Glomerular visceral epithelial cell (primary cell): ENCODE measurements around the gene VEPH1.

Experiments
- DNase-seq: peaks from one replicate; pipeline ENCODE4 v3.0.0-alpha.2; 2016; ENCODE audit errors: extremely low spot score

The VEPH1 gene

DNA sequence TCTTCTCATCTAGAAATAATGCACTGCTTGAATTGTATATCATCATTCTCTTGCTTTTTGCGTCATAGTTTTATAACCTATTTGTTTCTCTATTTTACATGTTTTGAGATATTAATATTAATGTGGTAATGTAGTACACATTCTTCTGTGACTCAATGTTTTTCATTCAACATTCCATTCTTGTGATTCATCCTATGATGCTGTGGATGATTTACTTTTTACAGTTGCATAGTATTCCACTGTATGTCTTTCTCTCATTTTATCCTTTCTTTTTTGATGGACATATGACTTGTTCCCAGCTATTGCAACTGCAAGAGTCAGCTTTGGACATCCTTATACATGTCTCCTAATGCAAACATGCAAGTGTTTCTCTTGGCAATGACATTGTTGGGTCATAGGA lies 20.6 kb upstream of the VEPH1 start:
- no peak for DNase-seq

DNA sequence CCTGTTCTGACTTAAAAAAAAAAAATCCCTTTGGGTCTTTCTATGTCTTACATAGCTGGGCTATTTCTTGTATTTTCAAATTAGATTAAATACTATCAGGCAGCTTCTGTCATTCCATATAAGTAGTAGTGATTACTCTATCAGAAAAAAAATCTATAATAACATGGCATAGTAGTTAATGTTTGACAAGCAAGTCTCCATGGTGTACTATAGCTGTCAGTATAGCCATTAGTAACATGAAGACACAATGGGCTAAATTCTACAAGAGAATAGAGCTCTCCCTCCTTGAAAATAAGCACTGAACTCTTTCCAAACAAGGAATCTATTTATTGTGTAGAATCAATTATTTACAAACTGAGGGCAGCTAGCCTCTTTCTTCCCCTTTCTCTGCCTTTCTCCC lies 19.4 kb upstream of the VEPH1 start:
- DNase-seq, result no peak

DNA sequence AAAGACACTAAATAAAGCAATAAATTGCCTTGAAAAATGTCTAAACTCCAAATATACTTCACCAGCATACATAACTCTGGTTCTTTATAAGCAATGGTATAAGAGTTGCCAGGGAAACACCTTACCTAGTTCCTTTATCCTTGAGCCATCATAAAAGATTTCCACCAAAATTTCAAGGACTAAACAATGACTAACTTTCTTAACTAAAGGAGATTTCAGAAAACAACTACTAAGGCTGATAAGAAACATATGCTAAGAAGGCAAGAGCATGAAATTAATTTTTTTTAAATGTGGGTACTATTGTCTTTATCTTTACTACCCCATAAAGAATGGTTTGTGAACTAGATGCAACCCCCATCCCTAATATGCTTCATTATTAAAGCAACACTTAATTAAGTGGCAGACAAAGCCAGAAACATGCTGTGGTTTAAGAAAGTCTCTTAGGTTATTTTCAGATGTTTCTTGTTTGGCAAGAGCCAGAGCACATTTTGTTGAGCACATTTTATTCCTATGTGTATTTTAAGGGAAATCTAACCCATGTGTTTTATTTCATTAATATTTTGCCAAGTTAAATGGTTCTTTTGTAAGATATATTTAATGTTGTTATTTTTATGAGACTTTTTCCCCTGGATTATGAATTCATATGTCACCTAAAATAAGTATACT lies 17.4 kb upstream of the VEPH1 start:
- DNase-seq, result no peak

DNA sequence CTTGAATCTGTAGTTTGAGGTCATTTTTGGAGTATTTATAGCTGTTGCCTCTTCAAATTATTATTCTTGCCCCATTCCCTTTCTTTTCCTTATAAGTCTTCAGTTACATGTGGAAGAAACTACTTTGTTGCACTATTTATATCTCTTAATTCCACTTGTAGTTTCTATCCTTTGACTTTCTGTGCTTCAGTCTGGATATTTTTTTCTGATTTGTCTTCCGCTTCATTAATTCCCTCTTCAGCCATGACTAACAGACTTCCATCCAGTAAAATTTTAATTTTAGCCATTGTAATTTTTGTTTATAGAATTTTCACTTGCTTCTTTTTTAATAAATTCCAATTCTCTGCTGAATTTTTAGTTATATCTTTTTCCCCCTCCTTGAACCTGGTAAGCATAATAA lies 15.7 kb upstream of the VEPH1 start:
- DNase-seq, result no peak

DNA sequence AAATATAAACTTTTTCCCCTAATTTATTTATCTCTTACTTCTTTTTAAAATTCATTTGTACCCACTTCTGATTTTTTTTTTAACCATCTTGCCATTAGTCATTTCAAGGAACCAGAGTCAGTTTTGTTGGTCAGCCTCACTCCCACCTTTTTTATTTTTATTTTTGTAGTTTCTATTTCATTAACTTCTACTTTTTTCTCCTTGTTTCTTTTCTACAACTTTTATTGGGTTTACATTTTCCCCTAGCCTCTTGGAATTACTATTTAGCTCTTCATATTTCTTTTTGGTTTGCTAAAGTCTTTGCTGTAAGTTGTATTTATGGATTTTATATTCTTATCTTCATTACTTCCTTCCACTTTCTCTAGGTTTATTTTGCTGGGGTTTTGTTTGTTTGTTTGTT lies 13.7 kb upstream of the VEPH1 start:
- no peak for DNase-seq

DNA sequence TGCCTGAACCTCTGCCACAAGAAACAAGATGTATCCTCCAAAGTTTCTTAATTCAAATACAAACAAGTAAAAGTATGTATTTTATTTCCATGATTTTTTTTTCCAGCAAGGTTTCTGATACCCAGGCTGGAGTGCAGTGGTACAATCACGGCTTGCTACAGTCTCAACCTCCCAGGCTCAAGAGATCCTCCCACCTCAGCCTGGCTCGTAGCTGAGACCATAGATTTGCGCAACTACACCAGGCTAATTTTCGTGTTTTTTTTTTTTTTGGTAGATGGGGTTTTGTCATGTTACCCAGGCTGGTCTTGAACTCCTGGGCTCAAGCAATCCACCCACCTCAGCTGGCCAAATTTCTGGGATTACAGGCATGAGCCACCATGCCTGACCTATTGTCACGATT lies 12.2 kb upstream of the VEPH1 start:
- no peak for DNase-seq

DNA sequence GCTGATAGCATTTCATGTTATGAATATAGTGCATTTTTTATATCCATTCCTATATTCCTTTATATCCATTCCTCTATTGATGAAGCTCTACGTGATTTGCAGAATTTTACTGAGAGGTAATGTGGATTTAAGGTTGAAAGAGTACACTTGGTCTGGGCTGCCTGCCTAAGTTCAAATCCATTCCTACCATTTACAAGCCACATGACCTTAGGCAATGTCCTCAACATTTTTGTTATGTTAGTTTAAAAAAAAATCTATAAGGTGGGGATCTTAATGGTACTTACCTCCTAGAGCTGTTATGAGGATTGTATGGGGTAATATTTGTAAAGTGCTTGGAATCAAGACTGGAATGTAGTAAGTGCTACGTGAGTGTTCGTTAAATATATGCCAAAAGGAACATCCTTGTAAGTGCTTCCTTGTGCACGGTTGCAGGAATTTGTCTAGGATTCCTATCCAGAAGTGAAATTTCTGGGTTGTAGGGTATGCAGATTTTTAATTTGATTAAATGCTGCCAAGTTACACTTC lies 11.2 kb upstream of the VEPH1 start:
- DNase-seq, result no peak

DNA sequence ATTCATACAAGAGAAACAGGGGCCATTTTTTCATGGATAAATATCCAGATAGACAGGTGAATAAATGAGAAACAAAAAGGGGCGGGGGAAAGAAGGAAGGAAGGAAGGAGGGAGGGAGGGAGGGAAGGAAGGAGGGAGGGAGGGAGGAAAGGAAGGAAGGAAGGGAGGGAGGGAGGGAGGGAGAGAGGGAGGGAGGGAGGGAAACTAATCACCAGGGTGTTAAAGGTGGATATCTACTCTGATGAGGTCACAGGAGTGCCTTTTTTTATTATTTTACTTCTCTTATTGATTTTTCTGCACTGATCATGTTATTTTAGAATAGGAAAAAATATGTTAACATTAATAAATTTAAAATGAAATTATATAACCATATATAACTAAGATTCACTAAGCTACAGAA lies 10.4 kb upstream of the VEPH1 start:
- no peak for DNase-seq

DNA sequence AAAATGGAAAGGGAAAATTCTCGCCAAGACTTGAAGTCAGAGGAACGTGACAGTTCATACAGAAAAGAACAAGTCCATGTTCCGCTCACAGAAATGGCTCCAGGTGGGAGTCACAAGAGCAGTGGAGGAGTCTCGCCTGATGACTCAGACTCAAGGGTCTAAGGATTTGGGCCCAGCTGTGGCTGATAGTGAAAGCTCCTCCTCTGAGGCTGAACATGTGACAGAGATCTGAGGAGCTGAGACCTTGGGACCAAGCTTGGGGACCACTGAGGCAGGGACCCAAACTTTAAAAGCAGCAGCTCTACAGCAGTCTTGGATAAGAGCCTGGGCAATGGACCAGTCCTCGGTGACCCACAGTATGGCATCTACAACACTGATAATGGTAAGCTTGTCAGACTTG lies 9.3 kb upstream of the VEPH1 start:
- no peak for DNase-seq

DNA sequence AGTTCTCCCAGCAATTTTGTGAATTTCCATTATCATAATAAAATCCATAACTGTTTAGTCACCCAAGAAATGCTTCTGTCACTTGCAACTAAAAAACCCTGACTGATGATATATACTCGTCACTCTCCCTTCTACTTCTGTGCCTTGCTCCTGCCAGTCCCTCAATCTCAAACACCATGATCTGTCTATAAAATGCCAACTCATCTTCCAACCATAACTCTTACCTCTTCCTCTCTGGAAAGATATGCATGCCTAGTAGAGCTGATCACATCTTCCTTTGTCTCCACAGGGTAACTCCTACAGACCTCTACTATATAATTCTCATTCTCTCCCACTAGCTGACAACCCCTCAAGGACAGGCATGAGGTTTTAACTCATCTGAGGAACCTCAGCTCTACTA lies 5.2 kb upstream of the VEPH1 start:
- DNase-seq, result no peak

DNA sequence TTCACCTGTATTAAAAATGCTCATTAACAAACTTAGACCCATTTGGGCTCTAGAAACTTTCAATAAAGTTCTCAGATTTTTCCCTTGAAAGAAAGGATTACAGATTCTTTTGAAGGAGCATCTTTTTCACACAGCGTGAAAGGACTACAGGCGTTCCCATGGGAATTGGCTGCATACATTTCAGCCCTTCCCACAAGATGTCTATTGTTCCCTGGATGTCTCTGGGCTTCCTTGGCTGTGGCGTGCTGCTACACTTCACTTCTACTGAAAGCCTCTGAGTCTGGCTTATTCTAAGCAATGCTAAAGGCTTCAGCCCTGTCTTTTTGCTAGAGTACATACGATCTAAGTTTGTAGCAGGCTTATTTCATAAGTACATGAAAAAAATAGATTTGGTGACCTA lies 1.4 kb downstream of the VEPH1 start:
- DNase-seq, result no peak

DNA sequence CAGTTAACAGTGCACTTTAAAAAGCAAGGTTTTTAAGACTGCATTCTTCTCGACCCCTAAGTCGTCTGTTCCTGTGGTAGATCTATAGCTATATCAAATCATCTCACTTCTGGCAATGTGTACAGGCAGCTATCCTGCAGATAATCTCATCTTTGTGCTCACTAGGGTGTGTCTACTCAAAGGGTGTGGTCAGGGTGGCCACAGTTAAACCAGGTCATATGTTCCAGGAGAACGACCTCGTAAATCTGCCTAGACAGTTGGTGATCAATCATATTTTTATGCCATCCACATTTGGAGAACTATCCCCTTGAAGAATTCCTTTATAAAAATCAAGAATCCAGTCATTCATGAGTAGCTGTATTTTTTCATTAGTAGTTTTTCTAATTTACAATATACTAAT lies 3.0 kb downstream of the VEPH1 start:
- peak; percentile 30 for DNase-seq

DNA sequence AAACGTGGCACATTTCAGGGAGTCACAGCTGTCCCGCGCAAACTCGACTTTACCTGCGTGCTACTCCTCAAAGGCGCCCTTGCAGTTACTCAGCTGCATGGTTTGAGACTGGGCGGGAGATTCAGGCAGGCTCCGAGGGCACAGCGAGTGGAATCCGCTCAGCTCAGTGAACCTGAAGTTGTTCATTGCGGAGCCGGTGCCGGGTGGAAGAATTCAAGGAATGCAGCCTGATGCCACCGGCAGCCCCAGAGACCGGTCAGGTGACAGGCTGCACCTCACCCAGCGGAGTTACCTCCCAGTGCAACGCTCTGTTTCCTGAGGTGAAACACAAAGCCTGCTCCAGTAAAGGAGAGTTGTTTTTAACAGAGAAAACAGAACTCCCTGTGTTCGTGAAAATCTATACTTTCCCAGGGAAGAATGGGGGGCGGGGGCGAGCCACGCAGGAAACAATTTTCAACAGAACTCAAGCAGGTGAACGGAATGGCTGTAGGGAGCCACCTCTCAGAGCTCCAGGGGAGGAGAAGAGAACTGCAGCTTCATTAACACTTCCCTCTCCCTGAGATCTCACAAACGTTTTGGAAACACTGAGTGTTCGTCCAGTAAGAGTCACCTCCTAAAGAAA lies 3.8 kb downstream of the VEPH1 start:
- DNase-seq, result peak; percentile 87

DNA sequence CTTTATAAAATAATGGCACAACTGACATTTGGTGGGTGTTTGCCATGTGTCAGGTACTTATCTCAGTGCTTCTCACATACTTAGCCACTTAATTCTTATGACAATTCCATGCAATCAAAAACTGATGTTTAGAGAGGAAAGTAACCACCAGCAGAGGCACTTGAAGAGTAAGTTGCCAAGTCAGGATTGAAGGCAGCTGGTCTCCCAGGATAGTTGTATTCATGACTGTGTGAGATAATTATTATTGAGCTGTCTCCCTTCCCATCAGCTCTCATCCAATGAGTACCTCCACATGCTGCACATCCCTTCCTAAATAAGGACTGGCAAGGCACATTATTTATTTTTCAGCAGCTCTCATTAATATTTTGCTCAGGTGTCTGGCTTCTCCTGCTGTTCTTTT lies 4.8 kb downstream of the VEPH1 start:
- no peak for DNase-seq

DNA sequence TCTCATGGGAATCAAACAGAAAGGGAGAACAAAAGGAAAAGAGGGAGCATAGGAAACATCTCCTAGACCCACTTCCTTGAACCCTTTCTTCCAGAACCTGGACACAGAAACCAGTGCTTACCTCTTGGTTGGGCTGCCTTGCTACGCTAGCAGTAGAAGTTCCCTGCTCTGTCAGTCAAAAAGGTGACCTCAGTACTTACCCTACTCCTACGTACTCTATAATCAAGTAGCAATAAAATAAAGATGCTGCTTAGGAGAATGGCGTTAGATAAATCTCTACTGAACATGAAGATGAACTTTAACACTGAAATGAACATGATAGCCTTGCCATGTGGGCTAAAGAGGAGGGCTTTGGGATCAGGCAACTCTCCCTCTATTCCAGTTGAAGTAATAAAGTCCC lies 7.4 kb downstream of the VEPH1 start:
- DNase-seq, result no peak

DNA sequence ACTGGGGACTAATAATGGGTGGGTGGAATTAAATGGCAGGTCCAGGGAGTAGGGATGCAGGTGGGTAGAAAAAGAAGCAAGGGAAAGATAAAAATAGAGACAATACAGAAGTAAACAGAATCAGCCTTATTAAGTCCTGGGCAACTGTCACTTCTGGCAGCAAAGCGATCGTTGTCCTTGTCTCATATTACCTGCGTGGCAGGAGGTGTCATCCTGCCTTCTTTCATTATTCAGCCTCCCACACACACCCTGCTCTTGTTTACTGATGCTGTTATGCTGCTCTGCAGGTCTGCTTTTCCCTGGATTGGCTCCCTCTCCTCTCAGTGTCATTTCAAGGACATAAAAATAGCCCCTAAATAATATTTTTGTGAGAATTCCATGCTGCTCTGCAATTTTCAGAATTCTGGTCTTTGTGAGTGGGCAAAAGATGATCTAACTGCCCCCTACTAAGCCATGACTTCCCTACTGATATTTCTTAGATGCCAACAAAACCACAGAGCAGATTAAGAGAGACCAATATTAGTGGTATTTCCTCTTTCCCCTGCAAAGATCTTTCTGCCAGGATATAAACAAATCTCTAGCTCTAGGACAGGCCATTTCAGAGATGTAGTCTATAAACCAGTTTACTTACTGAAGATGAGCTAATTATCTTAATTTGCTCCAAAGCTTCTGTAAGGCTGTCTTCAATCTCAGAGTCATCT lies 8.5 kb downstream of the VEPH1 start:
- peak; percentile 30 for DNase-seq

DNA sequence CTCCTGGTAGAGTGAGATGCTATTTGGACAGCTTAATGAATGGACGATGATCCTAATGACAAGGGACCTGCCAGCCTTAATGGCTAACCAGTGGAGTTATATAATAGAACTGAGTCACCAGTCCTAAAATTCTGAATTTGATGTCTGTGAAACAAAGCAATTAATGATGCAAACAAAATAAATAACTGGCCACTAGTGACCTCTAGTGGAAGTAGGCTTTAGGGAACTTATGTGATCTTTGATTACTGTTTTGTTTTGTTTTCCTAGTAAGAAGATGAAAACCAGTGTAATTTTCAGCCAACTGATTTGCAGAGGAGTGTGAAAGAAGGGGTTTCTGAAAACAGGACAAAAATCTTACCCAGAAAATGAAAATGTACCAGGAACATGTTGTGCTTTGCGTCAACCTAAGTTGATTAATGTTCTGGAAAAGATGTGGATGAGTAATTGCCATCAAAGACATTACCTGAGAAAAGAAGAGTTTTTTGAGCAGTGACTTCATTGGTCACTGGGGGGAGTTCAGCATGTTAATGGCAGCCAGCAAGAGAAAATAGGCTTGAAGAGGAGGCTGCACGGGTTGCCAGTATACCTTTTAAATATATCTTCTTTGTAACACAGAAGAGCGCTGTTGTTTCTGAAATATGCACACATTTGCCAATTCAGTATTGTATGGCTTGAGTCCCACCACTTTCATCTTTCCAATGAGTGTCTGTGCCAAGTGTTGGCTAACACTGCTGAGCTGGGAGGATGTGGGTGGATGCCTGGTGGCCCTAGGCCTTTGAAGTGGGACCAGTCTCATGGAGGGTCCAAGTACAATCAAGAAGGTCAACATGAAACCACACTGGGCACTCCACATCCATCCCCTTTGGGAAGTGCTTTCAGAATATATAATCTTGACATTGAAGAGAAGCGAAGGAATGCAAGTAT lies 9.3 kb downstream of the VEPH1 start:
- DNase-seq, result peak; percentile 37

DNA sequence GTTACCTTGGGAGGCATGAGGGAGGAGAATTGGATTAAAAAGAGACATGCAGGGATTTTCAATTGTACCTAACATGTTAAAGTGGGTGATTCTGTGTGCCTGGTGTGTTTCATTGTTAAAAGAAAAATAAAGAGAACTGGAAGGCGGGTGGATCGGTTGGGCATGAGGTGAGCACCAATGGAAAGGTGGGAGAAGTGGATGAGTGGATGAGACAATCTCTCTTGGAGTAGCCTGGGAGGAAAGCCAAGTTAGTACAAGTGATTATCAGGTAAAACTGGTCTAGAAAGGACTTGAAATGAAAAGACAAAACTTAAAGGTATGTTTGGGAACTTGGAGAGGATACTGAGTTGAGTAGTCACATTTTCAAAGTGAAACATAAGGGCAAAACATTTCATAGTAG lies 12.1 kb downstream of the VEPH1 start:
- DNase-seq, result no peak

DNA sequence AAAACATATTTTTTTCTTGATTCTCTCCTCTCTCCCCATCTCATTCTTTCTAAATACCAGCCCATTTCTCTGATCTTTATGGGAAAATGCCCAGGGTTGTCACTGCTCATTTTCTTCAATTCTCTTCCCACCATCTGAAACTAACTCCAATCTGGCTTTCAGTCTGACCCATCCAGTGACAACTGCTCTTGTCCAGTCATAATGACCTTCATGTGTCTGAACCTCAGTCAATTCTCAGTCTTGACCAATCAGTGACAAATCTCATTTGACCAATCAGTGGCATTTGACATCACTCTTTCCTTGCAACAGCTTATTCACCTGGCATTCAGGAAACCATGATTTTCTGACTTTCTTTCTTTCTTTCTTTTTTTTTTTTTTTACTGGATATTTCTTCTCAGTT lies 15.1 kb downstream of the VEPH1 start:
- no peak for DNase-seq

DNA sequence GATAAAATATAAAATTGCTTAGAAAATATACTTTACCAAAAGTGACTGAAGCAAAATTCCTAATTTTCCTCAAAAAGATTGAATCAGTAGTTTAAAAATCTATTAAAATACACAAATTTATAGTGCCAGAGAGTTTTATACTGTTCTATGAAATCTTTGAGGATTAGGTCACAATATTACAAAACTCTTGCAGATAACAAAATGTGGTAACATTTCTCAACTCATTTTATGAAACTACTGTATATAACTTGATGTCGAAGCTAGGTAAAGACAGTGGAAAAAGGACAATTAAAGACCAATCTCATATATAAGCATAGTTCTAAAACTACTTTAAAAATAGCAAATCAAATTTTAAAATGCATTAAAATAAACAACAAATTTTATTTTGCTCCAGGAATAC lies 15.9 kb downstream of the VEPH1 start:
- DNase-seq, result no peak

DNA sequence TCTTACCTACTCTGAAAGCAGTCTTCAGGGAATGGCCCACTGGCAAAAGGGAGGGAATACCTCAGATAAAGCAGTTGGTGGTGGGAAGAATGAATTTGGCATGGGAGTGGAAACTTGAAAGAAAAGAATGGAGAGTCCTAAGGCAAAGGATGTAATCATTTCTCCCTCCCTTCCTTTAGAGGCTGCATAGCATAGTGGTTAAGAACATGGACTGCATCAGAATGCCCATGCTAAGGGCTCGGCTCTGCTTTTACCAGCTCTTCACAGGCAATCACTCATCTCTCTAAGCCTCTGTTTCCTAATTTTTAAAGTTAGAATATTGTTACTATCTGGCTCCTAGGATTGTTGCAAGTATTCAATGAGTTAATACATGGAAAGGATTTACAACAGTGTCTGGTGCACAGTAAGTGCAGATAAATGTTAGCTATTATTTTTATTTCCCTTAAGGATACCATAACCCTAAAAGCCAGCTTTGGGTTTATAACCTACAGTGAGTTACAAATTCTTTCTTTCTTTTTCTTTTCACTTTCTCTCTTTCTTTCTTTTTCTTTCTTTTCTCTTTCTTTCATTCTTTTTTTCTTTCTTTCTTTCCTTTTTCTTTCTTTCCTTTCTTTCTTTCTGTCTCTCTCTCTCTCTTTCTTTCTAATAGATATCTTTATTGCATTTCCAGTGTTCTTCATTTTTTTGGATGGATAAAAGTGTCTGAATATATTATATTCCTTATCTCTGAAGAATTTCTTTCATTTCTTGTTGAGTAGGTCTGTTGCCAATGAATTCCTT lies 23.6 kb downstream of the VEPH1 start:
- DNase-seq, result no peak
